Trophoblast cell (in vitro differentiated cells and primary cell): ENCODE results near the gene SPDYE4.

Source experiments
- DNase-seq, 2 donors: peaks; one replicate each; pipeline ENCODE4 v3.0.0-alpha.2; 2016
- H2AFZ ChIP-seq: 2 replicates; pipeline ENCODE4 v1.6.1; 2013; ENCODE audit warnings: low read length, moderate library complexity, mild to moderate bottlenecking; ENCODE audit not compliant: insufficient read depth, poor library complexity
- H2AK5ac ChIP-seq: 2 replicates; pipeline ENCODE4 v1.6.1; 2013; ENCODE audit warnings: mild to moderate bottlenecking, low read length
- H2BK120ac ChIP-seq: 2 replicates; pipeline ENCODE4 v1.6.1; 2013; ENCODE audit warnings: low read length, mild to moderate bottlenecking, moderate library complexity; ENCODE audit not compliant: insufficient read depth, poor library complexity
- H2BK12ac ChIP-seq: 2 replicates; pipeline ENCODE4 v1.6.1; 2013; ENCODE audit warnings: mild to moderate bottlenecking, low read length, moderate library complexity
- H2BK5ac ChIP-seq: 2 replicates; pipeline ENCODE4 v1.6.1; 2013; ENCODE audit warnings: low read length, low read depth, moderate library complexity, mild to moderate bottlenecking; ENCODE audit not compliant: poor library complexity
- H3K14ac ChIP-seq: 2 replicates; pipeline ENCODE4 v1.6.1; 2013; ENCODE audit warnings: mild to moderate bottlenecking, low read length
- H3K18ac ChIP-seq: 2 replicates; pipeline ENCODE4 v1.6.1; 2013; ENCODE audit warnings: mild to moderate bottlenecking, low read length
- H3K23ac ChIP-seq: 2 replicates; pipeline ENCODE4 v1.6.1; 2013; ENCODE audit warnings: low read length
- H3K27ac ChIP-seq: 2 replicates; pipeline ENCODE4 v1.5.1; 2013; ENCODE audit warnings: low read depth, mild to moderate bottlenecking, inconsistent platforms, low read length, moderate library complexity
- H3K27me3 ChIP-seq: 2 replicates; pipeline ENCODE4 v1.6.1; 2013; ENCODE audit warnings: inconsistent platforms, mild to moderate bottlenecking, low read length, moderate library complexity; ENCODE audit not compliant: insufficient read depth
- H3K36me3 ChIP-seq, 2 experiments: 1 replicate in 1 of 2; 2 replicates in 1 of 2; pipeline ENCODE4 v1.6.1; 2013; ENCODE audit warnings: low read length in 2 of 2, mild to moderate bottlenecking in 2 of 2, moderate library complexity in 1 of 2; ENCODE audit not compliant: insufficient read depth in 2 of 2, control insufficient read depth in 1 of 2
- H3K4ac ChIP-seq: 2 replicates; pipeline ENCODE4 v1.6.1; 2013; ENCODE audit warnings: low read depth, mild to moderate bottlenecking, low read length, moderate library complexity
- H3K4me1 ChIP-seq, 2 experiments: 1 replicate in 1 of 2; 2 replicates in 1 of 2; pipeline ENCODE4 v1.6.1; 2013; ENCODE audit warnings: low read length in 2 of 2, mild to moderate bottlenecking in 2 of 2, moderate library complexity in 1 of 2; ENCODE audit not compliant: insufficient read depth in 2 of 2, control insufficient read depth in 1 of 2
- H3K4me2 ChIP-seq: 2 replicates; pipeline ENCODE4 v1.6.1; 2013; ENCODE audit warnings: inconsistent platforms, mild to moderate bottlenecking, low read length, moderate library complexity
- H3K4me3 ChIP-seq: 2 replicates; pipeline ENCODE4 v1.5.1; 2013; ENCODE audit warnings: mild to moderate bottlenecking, low read depth, low read length, inconsistent platforms
- H3K79me1 ChIP-seq: one replicate; pipeline ENCODE4 v1.6.1; 2013; ENCODE audit warnings: low read length
- H3K79me2 ChIP-seq: 2 replicates; pipeline ENCODE4 v1.6.1; 2013; ENCODE audit warnings: low read length, mild to moderate bottlenecking; ENCODE audit not compliant: control insufficient read depth, insufficient read depth, poor library complexity
- H3K9ac ChIP-seq: 2 replicates; pipeline ENCODE4 v1.6.1; 2013; ENCODE audit warnings: mild to moderate bottlenecking, low read length
- H3K9me3 ChIP-seq: 2 replicates; pipeline ENCODE4 v1.6.1; 2013; ENCODE audit warnings: low read depth, mild to moderate bottlenecking, control low read depth, inconsistent platforms, low read length; ENCODE audit not compliant: insufficient read depth
- H4K12ac ChIP-seq: 2 replicates; pipeline ENCODE4 v1.6.1; 2013; ENCODE audit warnings: low read depth, mild to moderate bottlenecking, low read length, moderate library complexity
- H4K8ac ChIP-seq: 2 replicates; pipeline ENCODE4 v1.6.1; 2013; ENCODE audit warnings: low read depth, mild to moderate bottlenecking, low read length, moderate library complexity
- H4K91ac ChIP-seq: one replicate; pipeline ENCODE4 v1.6.1; 2013; ENCODE audit warnings: low read depth, mild to moderate bottlenecking, low read length, moderate library complexity
- WGBS: extraction: QIAGEN DNeasy Blood & Tissue Kit; methylation state at CpG from one replicate; pipeline ENCODE4 v1.1.7; 2013; ENCODE audit warnings: missing lambda C conversion rate; ENCODE audit not compliant: insufficient read length, insufficient coverage; ENCODE audit errors: extremely low coverage; 5-methylcytosine and 5-hydroxymethylcytosine counted together

SPDYE4 gene

DNA sequence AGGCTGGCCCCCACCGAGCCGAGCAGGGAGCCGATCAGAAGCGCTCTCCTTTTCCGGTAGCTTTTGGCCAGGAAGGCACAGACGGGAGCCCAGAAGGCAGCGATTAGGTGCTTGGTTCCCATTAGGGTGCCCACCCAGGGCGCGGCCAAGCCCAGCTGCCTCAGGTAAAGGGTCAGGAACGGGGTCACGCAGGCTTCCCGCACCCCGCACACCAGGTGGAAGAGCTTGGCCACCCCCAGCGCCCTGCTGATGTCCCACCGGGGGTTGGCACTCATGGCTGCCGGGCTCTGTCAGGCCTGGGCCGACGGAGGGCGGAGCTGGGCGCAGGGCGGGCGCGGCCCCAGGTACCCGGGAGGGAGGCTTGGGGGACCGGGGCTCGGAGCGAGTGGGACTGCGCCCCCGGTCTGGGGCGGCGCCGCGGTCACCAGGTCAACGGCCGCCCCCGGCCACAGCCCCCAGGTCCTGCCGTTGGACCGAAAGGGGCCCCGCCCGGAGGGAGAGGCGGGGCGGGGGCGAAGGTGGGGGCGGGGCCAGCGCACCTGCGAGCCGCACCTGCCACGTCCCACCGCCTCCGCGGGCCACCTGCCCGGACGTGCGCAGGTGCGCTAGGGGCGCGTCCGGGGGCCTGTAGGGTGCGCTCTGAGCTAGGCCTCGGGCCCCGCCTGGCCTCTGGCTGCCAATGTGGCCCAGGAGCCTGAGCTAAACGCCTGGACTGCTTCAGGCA is 40.7 kb upstream of the SPDYE4 start, which contains the start of gene MFSD6L:
TSS of gene MFSD6L (minus strand) at position 520 of the 724 bp plus-strand sequence. CDS start at position 275, 245 bp downstream.
- peak; percentile 28 to 39 for DNase-seq
- H2AK5ac ChIP-seq: no peak within 1 kb of the TSS
- H2BK5ac ChIP-seq: no peak within 1 kb of the TSS
- no peaks in the 10 kb centered on the region for H3K27me3 ChIP-seq
- no peak within 1 kb of the TSS for H2BK120ac ChIP-seq
- H2AFZ ChIP-seq: no peak within 1 kb of the TSS
- H4K12ac ChIP-seq: no peak within 1 kb of the TSS
- no peaks in the 10 kb centered on the region for H3K79me2 ChIP-seq
- no peaks in the 10 kb centered on the region for H3K9me3 ChIP-seq
- H3K23ac ChIP-seq: no peak within 1 kb of the TSS
- no peak within 1 kb of the TSS for H3K4ac ChIP-seq
- H4K91ac ChIP-seq: peak within 1 kb of the TSS; percentile 63
- H3K9ac ChIP-seq: peak within 1 kb of the TSS; percentile 67
- peak within 1 kb of the TSS; percentile 31 for H4K8ac ChIP-seq
- peak within 1 kb of the TSS; percentile 53 for H3K4me3 ChIP-seq
- H3K14ac ChIP-seq: peak within 1 kb of the TSS; percentile 5
- H2BK12ac ChIP-seq: no peak within 1 kb of the TSS
- H3K4me2 ChIP-seq: peak within 1 kb of the TSS; percentile 64
- H3K18ac ChIP-seq: peak within 1 kb of the TSS; percentile 62
- H3K27ac ChIP-seq: peak within 1 kb of the TSS; percentile 23
- H3K79me1 ChIP-seq: peaks cover 2% of the 10 kb centered on the region
- H3K36me3 ChIP-seq: no peaks in the 10 kb centered on the region
- H3K4me1 ChIP-seq: peaks cover 12 to 15% of the 10 kb centered on the region in 2 experiments
- no CpG with 5 or more reads among the region's 62 CpGs for WGBS

DNA sequence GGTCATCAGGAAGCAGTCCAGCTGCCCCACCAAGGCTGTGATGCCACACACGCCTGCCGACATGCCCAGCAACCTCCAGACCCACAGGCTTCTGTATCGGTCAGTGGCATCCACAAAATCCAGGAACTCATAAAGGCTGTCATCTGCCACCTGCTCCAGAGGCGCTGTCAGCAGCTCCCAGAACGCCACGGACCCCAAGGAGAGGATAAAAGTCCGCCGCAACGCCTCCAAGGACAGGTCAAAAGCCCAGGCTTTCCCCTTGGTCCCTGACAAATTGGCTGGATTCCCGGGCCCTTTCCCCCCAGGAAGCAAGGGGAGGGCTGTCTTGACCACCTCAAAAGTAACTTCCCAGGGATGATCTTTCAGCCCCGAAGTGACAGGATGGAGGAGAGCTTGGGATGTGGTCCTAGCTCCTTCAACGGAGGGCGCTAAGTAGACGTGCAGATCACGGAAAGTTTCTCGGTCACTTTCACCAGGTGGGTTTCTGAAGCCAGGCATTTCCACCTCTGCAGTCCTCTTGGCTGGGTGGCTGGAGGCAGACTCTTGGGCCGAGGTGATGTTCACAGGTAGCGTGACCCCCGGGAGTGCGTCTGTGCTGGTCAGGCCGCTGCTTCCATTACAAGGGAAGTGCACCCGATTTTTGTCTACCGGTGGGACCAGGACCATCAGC is 40.0 kb upstream of the SPDYE4 start:
- Histone ChIP-seq H2BK120ac (no peak overlapping the region), H2BK12ac (no peak overlapping the region), H3K4me2 (peak overlapping the region; percentile 64), H3K14ac (no peak overlapping the region), H3K23ac (no peak overlapping the region), H4K12ac (no peak overlapping the region), H3K27me3 (no peaks in the 10 kb centered on the region), H3K4me1 (peaks cover 12 to 15% of the 10 kb centered on the region in 2 experiments), H2BK5ac (no peak overlapping the region), H3K36me3 (no peaks in the 10 kb centered on the region), H3K4ac (no peak overlapping the region), H3K9ac (no peak overlapping the region), H3K79me1 (peaks cover 2% of the 10 kb centered on the region), H2AFZ (no peak overlapping the region), H3K4me3 (no peak overlapping the region), H2AK5ac (no peak overlapping the region), H3K79me2 (no peaks in the 10 kb centered on the region), H3K27ac (no peak overlapping the region), H3K18ac (no peak overlapping the region), H4K8ac (peak overlapping the region; percentile 31), H4K91ac (peak overlapping the region; percentile 63), H3K9me3 (no peaks in the 10 kb centered on the region)
- no peak for DNase-seq
- WGBS: no CpG with 5 or more reads among the region's 23 CpGs

DNA sequence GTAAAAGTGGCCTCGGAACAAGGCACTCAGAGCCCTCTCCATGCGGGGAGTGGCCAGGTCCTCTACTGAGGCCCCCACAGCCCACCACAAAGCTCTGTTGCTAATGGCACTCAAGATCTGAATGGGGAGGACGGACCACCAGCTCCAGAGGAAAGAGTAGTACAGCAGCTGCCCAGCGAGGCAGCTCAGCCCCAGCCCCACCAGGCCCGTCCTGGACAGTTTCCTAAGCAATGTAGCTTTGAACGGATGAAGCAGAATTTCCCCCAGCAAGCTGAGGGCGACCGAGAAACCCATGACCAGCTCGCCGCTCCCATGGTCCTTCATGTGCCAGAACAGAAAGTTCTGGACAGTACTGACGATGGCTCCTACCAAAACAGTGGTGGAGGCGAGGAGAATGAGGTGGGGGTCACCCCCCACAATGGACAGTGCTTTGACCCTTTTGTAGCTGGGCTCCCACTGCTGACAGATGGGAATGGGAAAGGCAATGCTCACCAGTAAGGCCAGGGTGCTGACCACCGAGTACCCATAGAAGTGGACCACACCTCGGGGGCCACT is 39.4 kb upstream of the SPDYE4 start:
- H3K27me3 ChIP-seq: no peaks in the 10 kb centered on the region
- no peak overlapping the region for H3K9ac ChIP-seq
- H3K4me2 ChIP-seq: no peak overlapping the region
- no peak overlapping the region for H3K4me3 ChIP-seq
- WGBS: no CpG with 5 or more reads among the region's 14 CpGs
- no peak for DNase-seq
- no peak overlapping the region for H4K8ac ChIP-seq
- no peak overlapping the region for H3K18ac ChIP-seq
- no peak overlapping the region for H3K27ac ChIP-seq
- no peak overlapping the region for H3K4ac ChIP-seq
- H2AFZ ChIP-seq: no peak overlapping the region
- no peaks in the 10 kb centered on the region for H3K36me3 ChIP-seq
- no peaks in the 10 kb centered on the region for H3K79me2 ChIP-seq
- H3K79me1 ChIP-seq: peaks cover 2% of the 10 kb centered on the region
- H2AK5ac ChIP-seq: no peak overlapping the region
- H2BK120ac ChIP-seq: no peak overlapping the region
- H3K14ac ChIP-seq: no peak overlapping the region
- H3K4me1 ChIP-seq: peaks cover 12 to 15% of the 10 kb centered on the region in 2 experiments
- no peaks in the 10 kb centered on the region for H3K9me3 ChIP-seq
- H4K12ac ChIP-seq: no peak overlapping the region
- no peak overlapping the region for H3K23ac ChIP-seq
- H2BK5ac ChIP-seq: no peak overlapping the region
- no peak overlapping the region for H4K91ac ChIP-seq
- H2BK12ac ChIP-seq: no peak overlapping the region

DNA sequence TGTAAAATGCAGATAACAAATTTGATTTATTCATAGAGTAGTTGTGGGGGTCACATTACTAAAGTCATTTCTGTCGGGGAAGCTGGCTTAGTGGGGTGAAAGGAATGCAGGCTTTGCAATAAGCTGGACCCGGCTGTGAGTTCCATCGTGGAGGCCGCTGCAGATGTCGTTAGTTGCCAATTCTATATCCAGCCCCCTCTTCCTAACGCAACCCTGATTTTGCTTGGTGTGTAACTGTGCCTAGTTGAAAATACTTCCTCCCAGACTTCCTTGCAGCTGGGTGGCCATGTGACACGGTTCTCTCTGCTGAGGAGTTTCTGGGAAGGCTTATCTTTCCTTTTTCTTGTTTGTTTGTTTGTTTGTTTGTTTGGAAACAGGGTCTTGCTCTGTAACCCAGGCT is 36.3 kb upstream of the SPDYE4 start:
- Histone ChIP-seq H4K12ac (no peak overlapping the region), H3K79me2 (no peaks in the 10 kb centered on the region), H2AFZ (no peak overlapping the region), H2BK5ac (no peak overlapping the region), H3K4me3 (no peak overlapping the region), H3K27me3 (no peaks in the 10 kb centered on the region), H4K8ac (no peak overlapping the region), H4K91ac (no peak overlapping the region), H3K18ac (no peak overlapping the region), H3K36me3 (no peaks in the 10 kb centered on the region), H2BK12ac (no peak overlapping the region), H3K4ac (no peak overlapping the region), H3K23ac (no peak overlapping the region), H3K79me1 (no peaks in the 10 kb centered on the region), H3K9ac (no peak overlapping the region), H2BK120ac (no peak overlapping the region), H3K14ac (no peak overlapping the region), H3K27ac (no peak overlapping the region), H3K9me3 (no peaks in the 10 kb centered on the region), H2AK5ac (no peak overlapping the region), H3K4me2 (no peak overlapping the region), H3K4me1 (peaks cover 9 to 11% of the 10 kb centered on the region in 2 experiments)
- no peak for DNase-seq
- no CpG with 5 or more reads among the region's 7 CpGs for WGBS
